Neural progenitor cell (in vitro differentiated cells): Measurements from ENCODE around the gene MZF1. TPM values are rescaled to one million over a fixed set of nuclear protein-coding genes. Genes with fewer than 3 reads are reported as not detected.
A peak's percentile ranks its signal among the peaks of the same experiment; 100 is the strongest.

Experiments
- DNase-seq: peaks from one replicate; pipeline ENCODE4 v3.0.0-alpha.2; 2016; ENCODE audit warnings: low spot score
- H2AFZ ChIP-seq: fragments of 200-600 bp; sonication (generic); replicated peaks from 2 replicates; pipeline ENCODE4 v1.6.1; 2016; ENCODE audit warnings: antibody characterized with exemption
- H3F3A ChIP-seq: fragments of 200-600 bp; sonication (generic); 2 replicates; pipeline ENCODE4 v1.6.1; 2016; ENCODE audit warnings: antibody characterized with exemption, low read depth
- H3K27ac ChIP-seq: fragments of 200-600 bp; sonication (generic); 2 replicates; pipeline ENCODE4 v1.5.1; 2016; ENCODE audit warnings: mild to moderate bottlenecking
- H3K27me3 ChIP-seq: fragments of 200-600 bp; sonication (generic); 2 replicates; pipeline ENCODE4 v1.6.1; 2016; ENCODE audit warnings: mild to moderate bottlenecking, moderate library complexity
- H3K36me3 ChIP-seq: fragments of 200-600 bp; sonication (generic); 2 replicates; pipeline ENCODE4 v1.5.1; 2016
- H3K4me1 ChIP-seq: fragments of 200-600 bp; sonication (generic); 2 replicates; pipeline ENCODE4 v1.6.1; 2016; ENCODE audit warnings: mixed run types
- H3K4me2 ChIP-seq: fragments of 200-600 bp; sonication (generic); 2 replicates; pipeline ENCODE4 v1.6.1; 2016
- H3K4me3 ChIP-seq: fragments of 200-600 bp; sonication (generic); 2 replicates; pipeline ENCODE4 v1.5.1; 2016
- H3K79me2 ChIP-seq: fragments of 200-600 bp; sonication (generic); 2 replicates; pipeline ENCODE4 v1.6.1; 2016; ENCODE audit warnings: low read depth
- H3K9ac ChIP-seq: fragments of 200-600 bp; sonication (generic); 2 replicates; pipeline ENCODE4 v1.6.1; 2016
- H3K9me3 ChIP-seq: fragments of 200-600 bp; sonication (generic); 2 replicates; pipeline ENCODE4 v1.5.1; 2016; ENCODE audit warnings: low read depth
- H4K20me1 ChIP-seq: fragments of 200-600 bp; sonication (generic); 2 replicates; pipeline ENCODE4 v1.6.1; 2016; ENCODE audit warnings: low read depth
- H3K27ac Mint-ChIP-seq: 3 replicates; pipeline ENCODE4 v1.8.0; 2021; ENCODE audit warnings: mixed read lengths
- H3K27me3 Mint-ChIP-seq: 2 replicates; pipeline ENCODE4 v1.8.0; 2022; ENCODE audit warnings: low read depth, mild to moderate bottlenecking, inconsistent platforms, moderate library complexity, mixed read lengths; ENCODE audit not compliant: insufficient read depth
- H3K36me3 Mint-ChIP-seq: 3 replicates; pipeline ENCODE4 v1.8.0; 2021; ENCODE audit warnings: mixed read lengths
- H3K4me1 Mint-ChIP-seq: 3 replicates; pipeline ENCODE4 v1.8.0; 2021; ENCODE audit warnings: mixed read lengths
- H3K4me3 Mint-ChIP-seq: 3 replicates; pipeline ENCODE4 v1.8.0; 2021; ENCODE audit warnings: mild to moderate bottlenecking, moderate library complexity, mixed read lengths
- H3K9me3 Mint-ChIP-seq: 3 replicates; pipeline ENCODE4 v1.8.0; 2020; ENCODE audit warnings: mixed read lengths
- CTCF ChIP-seq: fragments of 200-600 bp; sonication (generic); IDR thresholded peaks from 2 replicates; pipeline ENCODE4 v1.5.1; 2017; ENCODE audit warnings: antibody characterized with exemption, mild to moderate bottlenecking
- EZH2 ChIP-seq: fragments of 200-600 bp; sonication (generic); IDR thresholded peaks from 2 replicates; pipeline ENCODE4 v1.6.1; 2017; ENCODE audit warnings: antibody characterized with exemption, mild to moderate bottlenecking, moderate library complexity
- EZH2phosphoT487 ChIP-seq: fragments of 200-600 bp; sonication (generic); IDR thresholded peaks from 2 replicates; pipeline ENCODE4 v1.6.1; 2017; ENCODE audit warnings: antibody characterized with exemption
- total RNA-seq: library from RNA; depleted of rRNA; stranded (reverse); fragments of >200 nt; gene quantifications from 2 replicates; pipeline ENCODE4 v1.2.3, GENCODE V29; 2015; ENCODE audit warnings: low replicate concordance

Gene MZF1
- total RNA-seq, 1 donor from 2014 or later = 8.4 TPM

DNA sequence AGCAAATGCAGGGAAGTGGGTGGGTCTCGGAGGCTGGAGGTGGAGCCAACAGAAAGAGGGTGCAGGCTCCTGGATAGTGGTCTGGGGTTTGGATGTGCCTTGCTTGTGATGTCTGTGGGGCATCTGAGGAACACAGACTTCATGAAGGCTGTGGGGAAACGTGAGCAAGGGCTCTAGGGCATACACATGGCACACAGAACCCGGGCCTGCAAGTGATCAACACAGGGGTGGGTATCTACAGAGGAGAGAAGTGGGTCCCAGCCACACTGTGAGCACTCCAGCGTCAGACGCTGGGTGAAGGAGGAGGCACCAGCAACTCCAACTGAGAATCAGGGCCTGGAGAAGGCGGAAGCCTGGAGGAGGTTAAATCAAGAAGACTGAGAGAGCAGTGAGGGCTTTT is 9.3 kb downstream of the MZF1 start:
- Histone ChIP-seq H3K4me3 (no peak overlapping the region), H3K9ac (no peak overlapping the region)

DNA sequence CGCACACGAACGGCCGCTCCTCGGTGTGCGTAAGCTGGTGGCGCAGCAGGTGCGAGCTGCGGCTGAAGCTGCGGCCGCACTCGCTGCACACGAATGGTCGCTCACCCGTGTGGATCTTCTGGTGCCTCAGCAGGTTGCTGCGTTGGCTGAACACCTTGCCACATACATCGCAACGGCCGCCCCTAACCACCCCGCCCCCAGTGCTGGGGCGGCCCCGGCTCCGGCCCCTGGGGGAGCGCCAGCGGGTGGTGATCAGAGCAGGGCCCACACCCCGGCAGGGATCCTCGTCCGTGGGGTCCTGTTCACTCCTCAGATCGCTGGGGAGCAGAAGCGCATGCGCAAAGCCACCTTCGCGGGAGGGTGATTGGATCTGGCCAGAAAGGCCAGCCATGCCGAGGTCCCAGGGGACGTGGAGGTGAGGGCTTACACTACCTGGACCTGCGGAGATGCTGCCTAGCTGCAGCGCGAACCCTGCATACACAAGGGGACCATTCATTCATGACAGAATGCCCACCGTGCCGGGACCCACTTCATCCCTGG is 10.0 kb downstream of the MZF1 start:
- Histone ChIP-seq H3K9ac (no peak overlapping the region), H3K4me1 (peaks cover 6% of the 10 kb centered on the region), H2AFZ (no peak overlapping the region), H3K36me3 (no peaks in the 10 kb centered on the region), H3K27ac (no peak overlapping the region), H3K27me3 (peaks cover 22% of the 10 kb centered on the region), H4K20me1 (no peaks in the 10 kb centered on the region), H3K4me2 (peak overlapping the region; percentile 63), H3F3A (peaks cover 30% of the 10 kb centered on the region), H3K9me3 (no peaks in the 10 kb centered on the region), H3K4me3 (peak overlapping the region; percentile 26), H3K79me2 (peaks cover 16% of the 10 kb centered on the region)
- peaks cover 11% of the 10 kb centered on the region for H3K4me1 Mint-ChIP-seq
- H3K27ac Mint-ChIP-seq = peak overlapping the region; percentile 92
- no peak for DNase-seq
- TF ChIP-seq CTCF (no peak), EZH2phosphoT487 (no peak), EZH2 (no peak)
- H3K4me3 Mint-ChIP-seq = no peak overlapping the region
- no peaks in the 10 kb centered on the region for H3K9me3 Mint-ChIP-seq
- peaks cover 7% of the 10 kb centered on the region for H3K36me3 Mint-ChIP-seq
- peaks cover 11% of the 10 kb centered on the region for H3K27me3 Mint-ChIP-seq

More for the DNA sequence above, 9.3 kb downstream of the MZF1 start:
- H3K27ac Mint-ChIP-seq = peak overlapping the region; percentile 92
- H4K20me1 ChIP-seq = no peaks in the 10 kb centered on the region
- H3F3A ChIP-seq = peaks cover 32% of the 10 kb centered on the region
- H3K27me3 Mint-ChIP-seq = peaks cover 13% of the 10 kb centered on the region
- peaks cover 11% of the 10 kb centered on the region for H3K36me3 Mint-ChIP-seq
- no peaks in the 10 kb centered on the region for H3K36me3 ChIP-seq
- H2AFZ ChIP-seq = no peak overlapping the region
- no peaks in the 10 kb centered on the region for H3K9me3 ChIP-seq
- no peak for TF ChIP-seq EZH2
- no peak for TF ChIP-seq CTCF
- no peak for TF ChIP-seq EZH2phosphoT487
- peaks cover 15% of the 10 kb centered on the region for H3K79me2 ChIP-seq
- no peak overlapping the region for H3K4me2 ChIP-seq
- DNase-seq = no peak
- H3K4me1 ChIP-seq = peaks cover 6% of the 10 kb centered on the region
- peaks cover 11% of the 10 kb centered on the region for H3K4me1 Mint-ChIP-seq
- no peaks in the 10 kb centered on the region for H3K9me3 Mint-ChIP-seq
- no peak overlapping the region for H3K27ac ChIP-seq
- peak overlapping the region; percentile 71 for H3K4me3 Mint-ChIP-seq
- peaks cover 22% of the 10 kb centered on the region for H3K27me3 ChIP-seq

GRCh38 chr19:58562122-58563033 is 10.8 kb downstream of the MZF1 start:
- peak overlapping the region; percentile 63 for H3K4me2 ChIP-seq
- peak; percentile 52 for DNase-seq
- H3K79me2 ChIP-seq = peaks cover 23% of the 10 kb centered on the region
- Mint-ChIP-seq H3K27me3 (peaks cover 10% of the 10 kb centered on the region), H3K9me3 (no peaks in the 10 kb centered on the region), H3K27ac (no peak overlapping the region), H3K4me1 (peaks cover 15% of the 10 kb centered on the region), H3K4me3 (no peak overlapping the region), H3K36me3 (peaks cover 6% of the 10 kb centered on the region)
- peaks cover 22% of the 10 kb centered on the region for H3K27me3 ChIP-seq
- H2AFZ ChIP-seq = no peak overlapping the region
- H4K20me1 ChIP-seq = peaks cover 5% of the 10 kb centered on the region
- H3K27ac ChIP-seq = no peak overlapping the region
- no peak overlapping the region for H3K9ac ChIP-seq
- peak overlapping the region; percentile 26 for H3K4me3 ChIP-seq
- TF ChIP-seq EZH2phosphoT487 (no peak), CTCF (no peak), EZH2 (no peak)
- H3K36me3 ChIP-seq = no peaks in the 10 kb centered on the region
- H3K4me1 ChIP-seq = peaks cover 7% of the 10 kb centered on the region
- peaks cover 36% of the 10 kb centered on the region for H3F3A ChIP-seq
- H3K9me3 ChIP-seq = no peaks in the 10 kb centered on the region
